NCI-H446 treated with DMSO at 0.1 percent for 48 hours (cell line): ENCODE measurements around the gene SLC35G4.
"Not testable (repeated sequence)": the region's sequence is repeated elsewhere in the genome, so short reads cannot be mapped to it uniquely, and the experiment has no call there.

Experiments used
- DNase-seq: peaks from one replicate; lab custom pipeline; 2025; lab: John Stamatoyannopoulos, UW

The SLC35G4 gene

DNA sequence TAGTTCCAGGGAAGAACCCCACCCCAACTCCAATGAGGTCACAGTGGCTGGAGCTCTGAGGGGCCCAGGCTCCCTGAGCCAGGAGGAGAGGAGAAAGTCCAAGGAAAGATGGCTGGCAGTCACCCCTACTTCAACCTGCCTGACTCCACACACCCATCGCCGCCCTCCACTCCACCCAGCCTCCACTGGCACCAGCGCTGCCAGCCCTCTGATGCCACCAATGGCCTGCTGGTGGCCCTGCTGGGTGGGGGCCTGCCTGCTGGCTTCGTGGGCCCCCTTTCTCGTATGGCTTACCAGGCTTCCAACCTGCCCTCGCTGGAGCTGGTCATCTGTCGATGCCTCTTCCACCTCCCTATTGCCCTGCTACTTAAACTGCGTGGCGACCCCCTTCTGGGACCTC lies at the start of gene SLC35G4:
Gene SLC35G4 (plus strand): TSS at position 109 of the 400 bp plus-strand sequence. CDS start 0 bp downstream, at position 109.
- not testable (repeated sequence) for DNase-seq

DNA sequence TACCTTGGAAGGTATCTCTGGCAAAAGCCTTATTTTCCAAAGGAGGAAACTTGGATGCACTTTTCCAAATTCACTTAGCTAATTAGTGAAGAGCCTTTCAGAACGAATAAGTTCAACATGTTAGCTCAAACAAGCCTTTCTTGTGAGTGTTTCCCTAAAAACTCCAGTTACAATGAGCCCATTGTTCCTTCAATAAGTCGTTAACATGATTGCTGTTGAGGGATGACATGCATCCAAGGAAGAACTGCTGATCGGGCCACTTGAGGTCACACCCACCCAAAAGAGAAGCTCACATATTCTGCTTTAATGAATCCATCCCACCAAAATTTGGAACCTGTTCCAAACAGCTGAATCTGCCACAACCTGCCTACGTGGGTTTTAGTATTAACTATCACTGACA lies 48.1 kb upstream of the SLC35G4 start:
- no peak for DNase-seq

DNA sequence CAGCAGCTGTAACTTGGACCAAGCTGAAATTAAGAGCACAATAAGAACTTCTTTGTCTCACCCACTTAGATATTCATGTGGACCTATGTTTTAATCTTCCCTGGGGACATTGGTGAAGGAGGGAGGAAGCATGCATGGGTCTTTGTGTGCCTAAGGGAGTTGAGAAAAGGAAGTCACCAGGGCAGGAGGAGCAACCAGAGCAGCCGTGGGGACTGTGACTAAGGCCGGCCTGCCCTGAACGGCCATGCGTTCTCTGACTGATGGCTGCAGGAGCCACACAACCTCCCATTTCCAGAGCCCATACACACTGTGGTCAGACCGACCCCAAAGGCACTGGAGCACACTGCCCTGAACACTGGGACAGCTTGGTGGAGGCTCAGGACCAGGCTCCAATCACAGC lies 43.7 kb upstream of the SLC35G4 start:
- DNase-seq, result no peak

DNA sequence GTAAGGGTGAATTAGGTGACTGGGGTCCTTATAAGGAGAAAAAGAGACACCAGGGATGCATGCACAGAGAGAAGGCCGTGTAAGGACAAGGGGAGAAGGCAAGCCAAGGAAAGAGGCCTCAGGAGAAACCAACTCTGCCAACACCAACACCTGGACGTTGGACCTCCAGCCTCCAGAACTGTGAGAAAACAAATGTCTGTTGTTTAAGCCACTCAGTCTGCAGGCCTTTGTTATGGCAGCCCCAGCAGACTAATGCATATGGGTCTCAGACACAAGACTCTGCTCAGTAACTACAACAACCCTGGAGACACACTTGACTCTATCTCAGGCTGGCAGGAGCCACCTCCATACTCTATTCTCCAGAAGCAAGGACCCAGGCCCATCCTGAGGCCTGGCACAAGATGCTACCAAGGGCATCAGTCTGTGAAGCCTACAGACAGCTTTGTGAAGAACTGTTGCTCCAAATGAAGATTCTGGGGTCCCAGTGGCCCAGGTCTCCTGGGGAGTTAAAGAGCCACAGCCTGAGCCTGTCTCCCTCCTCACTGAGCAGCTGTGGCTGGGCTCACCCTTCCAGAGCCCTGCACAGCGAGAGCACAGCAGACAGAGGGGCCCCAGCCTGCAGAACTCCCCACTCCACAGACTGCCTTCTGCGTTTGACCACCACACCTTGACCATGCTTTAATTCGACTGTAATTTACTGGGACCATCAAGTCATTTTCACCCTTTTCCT lies 43.0 kb upstream of the SLC35G4 start:
- no peak for DNase-seq

DNA sequence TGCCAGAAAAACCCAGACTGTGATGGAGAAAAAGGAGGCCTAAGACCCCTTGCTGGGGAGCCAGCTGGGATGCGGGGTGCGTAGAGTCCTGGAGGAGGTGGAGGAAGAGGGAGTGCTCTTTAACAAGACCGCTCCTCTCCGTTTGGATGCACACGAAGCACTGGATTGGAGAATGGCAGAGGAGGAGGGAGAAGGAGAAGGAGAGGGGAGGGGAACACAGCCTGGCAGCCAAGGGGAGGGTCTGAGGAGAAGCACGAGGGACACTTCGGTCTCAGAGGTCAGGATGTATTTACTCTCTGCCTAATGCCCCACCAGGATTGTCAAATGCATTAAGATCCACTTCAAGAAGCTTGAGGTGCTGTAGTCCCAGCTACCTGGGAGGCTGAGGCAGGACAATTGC lies 42.0 kb upstream of the SLC35G4 start:
- DNase-seq, result no peak

DNA sequence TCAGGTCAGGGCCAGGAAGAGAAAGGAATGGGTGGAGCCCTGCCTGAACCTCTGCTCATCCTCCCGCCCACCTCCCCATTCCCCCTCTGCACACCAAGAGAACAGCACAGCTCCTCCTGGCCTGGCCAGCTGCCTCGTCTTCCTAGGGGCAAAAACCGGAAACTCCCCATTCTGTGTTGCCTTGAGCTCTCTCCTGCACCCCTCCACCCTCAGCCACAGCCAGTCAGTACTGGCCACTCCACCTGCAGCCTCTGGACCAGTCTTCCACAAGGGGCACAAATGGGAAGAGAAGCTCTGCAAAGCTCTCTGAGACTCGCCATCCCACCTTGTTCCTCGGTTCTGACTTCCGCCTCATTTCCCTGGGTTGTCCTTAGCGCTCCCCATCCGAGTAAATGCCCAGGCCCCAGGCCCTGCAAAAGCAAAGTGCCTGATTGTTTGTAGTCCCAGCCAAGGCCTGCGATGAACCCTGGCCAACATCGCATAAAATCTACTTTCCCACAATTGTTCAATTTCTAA lies 39.3 kb upstream of the SLC35G4 start:
- no peak for DNase-seq

DNA sequence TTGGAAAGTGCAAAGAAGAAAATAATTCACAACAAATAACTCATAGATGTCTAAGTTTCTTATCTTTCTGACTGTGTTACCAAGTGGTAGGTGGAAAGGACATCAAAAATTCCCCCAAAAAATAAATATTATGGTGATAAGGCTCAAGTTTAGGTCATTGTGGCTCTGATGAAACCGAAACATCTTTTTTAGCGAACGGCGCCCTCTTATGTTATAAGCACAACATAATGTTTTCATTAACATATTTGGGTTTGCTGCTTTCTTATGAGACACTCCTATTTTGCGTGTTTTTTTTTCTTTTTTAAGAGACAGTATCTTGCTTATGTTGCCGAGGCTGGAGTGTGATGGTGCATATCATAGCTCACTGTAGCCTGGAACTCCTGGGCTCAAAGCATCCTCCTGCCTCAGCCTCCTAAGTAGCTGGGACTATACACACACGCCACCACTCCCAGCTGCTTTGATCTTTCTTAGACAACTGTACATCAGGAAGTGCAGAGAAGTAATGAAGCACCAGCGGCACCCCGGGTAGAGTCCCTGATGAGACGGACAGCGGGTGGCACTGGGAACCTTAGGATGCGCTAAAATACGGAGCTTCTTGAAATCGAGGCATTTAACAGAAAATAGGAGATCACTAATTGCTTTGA lies 38.5 kb upstream of the SLC35G4 start:
- DNase-seq, result no peak

DNA sequence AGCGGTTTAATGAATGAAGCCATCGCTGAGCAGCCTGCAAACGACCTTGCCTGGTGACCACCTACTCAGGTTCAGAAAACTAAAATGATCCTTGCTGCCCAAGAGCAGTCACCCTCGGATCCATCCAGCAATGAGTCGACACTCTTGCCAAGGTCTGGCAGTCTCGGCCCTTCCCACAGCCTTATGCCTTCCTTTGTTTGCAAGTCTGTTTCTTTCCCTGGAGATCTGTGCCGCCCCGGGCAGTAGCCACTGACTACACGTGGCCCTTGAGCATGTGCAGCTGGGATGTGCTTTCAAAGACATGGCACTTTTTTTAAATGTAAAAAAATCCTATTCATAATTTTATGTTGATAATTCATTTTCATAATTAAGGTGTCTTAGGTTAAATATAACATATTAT lies 37.2 kb upstream of the SLC35G4 start:
- no peak for DNase-seq

DNA sequence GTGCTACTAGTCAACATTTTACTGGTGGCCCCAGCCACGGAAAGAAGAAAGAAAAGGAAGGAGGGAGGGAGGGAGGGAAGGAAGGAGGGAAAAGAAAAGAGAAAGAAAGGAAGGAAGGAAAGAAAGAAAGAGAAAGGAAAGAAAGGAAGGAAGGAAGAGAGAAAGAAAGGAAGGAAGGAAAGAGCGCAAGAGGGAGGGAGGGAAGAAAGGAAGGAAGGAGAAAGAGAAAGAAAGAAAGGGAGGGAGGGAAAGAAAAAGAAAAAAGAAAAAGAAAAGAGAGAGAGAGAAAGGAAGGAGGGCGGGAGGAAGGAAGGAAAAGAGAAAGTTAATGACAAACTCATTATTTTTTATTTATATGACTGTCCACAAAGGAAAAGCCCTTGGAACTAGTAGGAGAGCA lies 34.9 kb upstream of the SLC35G4 start:
- no peak for DNase-seq

DNA sequence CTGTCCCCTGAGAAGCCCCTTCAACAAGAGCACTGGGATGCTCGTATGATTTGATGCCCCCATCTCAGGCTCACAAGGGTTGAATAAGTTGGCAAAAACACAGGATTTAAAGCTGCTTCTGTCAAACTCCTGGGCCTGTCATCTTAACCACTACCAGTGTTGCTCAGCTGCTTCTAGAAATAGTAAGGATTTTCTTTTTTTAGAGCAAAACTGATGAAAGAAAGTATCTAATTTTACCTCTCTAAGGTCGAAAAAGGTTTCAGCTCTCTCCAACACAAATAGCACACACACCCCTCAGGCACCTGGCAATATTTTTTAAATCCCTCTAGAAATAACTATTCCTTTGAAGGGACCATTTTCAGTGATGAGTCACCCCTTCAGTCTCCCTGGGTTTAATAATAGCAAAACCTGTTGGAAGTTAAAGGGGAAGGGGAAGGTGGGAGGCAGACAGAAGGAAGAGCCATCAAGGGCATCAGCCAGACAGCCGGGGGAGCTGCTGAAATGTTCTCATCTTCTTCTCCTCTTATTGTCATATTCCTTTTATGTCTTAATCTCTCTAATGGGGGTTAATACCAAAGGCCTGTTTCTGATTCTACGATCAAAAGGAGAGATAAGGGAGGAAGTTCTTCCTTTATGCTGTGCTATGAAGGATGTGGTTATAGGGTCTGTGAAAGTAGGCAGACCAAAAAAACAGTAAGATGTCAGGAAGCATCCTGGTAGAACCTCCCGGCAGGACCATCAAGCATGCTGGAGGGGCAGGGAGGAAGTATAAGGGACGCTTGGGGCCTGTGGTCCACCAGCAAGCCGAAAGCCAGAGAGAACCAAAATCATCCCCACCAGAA lies 31.9 kb upstream of the SLC35G4 start:
- DNase-seq, result no peak

DNA sequence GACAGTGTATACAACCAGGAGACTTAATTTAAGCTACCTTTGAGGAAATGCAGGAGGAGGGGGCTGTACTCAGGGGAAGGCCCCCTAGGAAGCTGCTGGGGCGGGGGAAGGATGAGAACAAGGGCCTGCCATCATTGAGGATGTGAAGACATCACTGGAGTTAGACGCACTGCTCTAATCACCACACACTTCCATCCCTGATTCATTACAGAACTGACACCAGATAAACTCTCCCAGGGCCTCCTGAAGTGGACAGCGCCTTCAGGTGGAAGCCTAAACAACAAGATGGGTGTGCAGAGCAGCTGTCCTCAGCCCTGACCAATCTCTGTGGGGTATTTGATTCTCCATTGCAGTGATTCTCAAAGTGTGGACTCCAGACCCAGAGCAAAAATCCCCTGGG lies 30.6 kb upstream of the SLC35G4 start:
- no peak for DNase-seq

DNA sequence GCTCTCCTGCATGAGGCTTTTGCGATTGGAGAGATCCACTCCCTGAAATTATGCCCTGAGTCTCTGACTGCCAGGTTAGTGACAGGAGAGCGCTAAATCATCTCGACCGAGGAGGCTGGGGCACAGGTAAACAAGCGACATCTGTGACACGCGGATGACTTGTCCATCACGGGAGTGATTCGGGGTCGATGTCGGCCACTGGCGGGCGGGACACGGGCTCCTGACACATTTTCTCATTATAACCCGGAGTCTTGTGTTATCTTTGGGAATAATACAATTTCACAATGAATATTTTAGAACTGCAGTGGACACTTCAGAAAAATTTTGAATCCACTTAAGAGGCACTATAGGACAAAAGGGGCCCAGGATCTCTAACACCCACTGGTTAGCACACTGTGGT lies 29.5 kb upstream of the SLC35G4 start:
- no peak for DNase-seq

DNA sequence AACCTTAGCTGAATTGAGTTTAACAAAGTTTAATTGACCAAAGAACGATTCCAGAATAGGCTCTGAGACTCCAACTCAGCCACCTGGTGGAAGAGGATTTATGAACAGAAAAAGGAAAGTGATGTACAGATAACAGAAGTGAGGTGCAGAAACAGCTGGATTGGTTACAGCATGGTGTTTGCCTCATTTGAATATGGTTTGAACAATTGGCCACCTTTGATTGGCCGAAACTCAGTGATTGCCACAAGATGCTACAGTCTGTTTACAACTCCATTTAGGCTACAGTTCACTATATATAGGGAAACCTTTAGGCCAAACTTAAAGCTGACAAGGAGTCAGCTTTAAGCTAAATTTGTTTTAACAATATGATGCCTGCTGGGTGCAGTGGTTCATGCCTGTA lies 28.1 kb upstream of the SLC35G4 start:
- DNase-seq, result no peak

DNA sequence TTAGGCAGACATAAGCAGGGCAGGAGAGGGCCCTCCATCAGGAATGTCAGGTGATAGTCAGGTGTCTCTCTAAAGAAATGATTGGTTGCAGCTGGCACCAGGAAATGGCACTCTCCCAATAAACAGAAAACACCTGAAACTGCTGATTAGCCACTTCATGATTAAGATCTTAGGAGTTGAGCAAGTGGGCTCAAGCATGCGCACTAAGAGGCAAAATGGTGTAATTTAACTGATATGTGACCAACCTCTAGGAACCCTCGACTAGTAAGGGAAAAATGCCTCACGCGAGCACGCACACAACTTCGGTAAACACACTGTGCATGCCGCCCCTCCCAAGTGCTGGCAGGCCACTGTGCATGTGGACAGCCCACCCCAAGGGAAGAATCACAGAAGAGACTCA lies 23.8 kb upstream of the SLC35G4 start:
- DNase-seq, result no peak

DNA sequence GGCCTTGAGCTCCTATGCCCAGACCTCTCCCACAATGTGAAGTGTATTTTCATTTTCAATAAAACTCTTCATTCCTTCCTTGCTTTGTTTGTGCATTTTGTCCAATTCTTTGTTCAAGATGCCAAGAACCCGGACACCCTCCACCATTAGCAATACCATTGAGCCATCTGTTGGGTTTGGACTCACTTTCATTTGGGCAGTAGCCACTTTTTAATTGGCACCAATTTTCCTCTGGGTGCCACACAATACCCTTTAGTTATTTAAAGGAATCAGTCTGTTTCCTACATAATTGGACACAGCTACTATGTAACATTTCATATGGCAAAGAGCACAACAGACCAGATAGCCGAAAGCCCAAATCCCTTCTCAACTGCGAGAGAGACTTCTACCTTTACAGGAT lies 22.5 kb upstream of the SLC35G4 start:
- DNase-seq, result no peak

DNA sequence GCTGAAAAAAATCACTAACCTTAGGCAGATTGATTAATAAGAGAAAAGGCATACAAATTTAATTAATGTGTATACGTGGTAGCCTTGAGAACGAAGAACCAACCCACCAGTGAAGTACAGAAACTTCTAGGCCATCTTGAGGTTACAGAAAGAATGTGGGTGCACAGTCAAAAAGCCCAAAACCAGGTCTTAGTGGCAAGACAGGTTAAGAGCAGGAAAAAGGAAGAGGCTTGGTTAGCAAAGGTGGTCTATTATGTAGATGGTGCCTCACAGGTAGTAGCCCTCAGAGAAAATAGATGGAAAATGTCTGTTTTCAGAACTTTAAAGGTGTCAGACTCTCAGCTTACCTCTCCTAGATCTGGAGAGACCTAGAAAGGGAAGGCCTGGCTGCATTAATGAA lies 22.0 kb upstream of the SLC35G4 start:
- DNase-seq, result no peak

DNA sequence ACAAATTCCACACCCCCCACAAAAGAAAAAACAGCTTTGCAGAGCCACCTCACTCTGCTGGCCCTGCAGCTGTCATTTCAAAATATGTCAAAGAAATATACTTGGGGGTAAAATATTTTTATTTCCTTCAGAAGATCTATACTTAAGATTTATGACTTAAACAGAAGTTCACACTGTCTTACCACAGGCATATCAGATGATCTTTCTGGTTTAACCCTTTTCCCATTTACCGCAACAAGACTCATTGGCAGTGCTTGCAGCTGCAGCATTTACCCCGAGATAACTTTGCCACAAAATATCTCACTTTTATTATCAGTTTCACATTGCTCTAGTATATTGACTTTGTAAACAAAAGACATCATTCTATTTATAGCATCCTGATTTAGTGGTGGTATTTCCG lies 21.6 kb upstream of the SLC35G4 start:
- DNase-seq, result no peak

DNA sequence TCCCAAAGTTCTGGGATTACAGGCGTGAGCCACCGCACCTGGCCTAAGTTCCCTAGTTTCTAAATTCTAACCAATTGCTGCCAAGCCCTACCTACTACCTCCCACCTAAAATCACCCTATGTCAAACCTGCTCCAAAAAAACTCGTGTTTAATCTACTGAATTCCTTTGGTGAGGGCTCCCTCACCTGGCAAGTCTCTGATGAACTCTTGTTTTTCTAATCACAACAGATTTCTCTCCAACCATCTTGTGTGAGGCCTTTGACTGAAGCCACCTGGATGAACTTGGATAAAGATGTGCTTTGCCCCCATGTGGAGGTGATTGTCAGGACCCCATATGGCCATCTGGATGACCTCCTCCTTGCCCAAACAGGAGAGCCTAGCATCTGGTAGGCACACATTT lies 17.4 kb upstream of the SLC35G4 start:
- no peak for DNase-seq

DNA sequence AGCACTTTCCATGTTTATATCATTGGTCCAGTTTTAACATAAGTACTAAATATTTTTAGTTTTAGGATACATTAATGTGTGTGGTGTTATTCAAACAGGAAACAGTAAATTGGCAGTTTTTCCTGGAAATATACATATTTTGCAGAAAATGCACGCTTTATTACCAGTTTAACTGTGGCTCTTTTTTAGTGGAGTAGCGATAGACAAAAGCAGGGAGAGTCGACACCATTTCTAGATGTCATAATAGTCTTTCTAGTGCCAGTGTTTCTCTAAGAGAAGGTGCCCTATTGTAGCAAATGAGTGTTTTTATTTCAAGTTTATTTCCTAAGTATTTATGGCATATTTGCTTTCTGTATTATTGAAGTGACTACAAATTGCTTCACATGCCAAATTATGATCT lies 9.1 kb upstream of the SLC35G4 start:
- no peak for DNase-seq

DNA sequence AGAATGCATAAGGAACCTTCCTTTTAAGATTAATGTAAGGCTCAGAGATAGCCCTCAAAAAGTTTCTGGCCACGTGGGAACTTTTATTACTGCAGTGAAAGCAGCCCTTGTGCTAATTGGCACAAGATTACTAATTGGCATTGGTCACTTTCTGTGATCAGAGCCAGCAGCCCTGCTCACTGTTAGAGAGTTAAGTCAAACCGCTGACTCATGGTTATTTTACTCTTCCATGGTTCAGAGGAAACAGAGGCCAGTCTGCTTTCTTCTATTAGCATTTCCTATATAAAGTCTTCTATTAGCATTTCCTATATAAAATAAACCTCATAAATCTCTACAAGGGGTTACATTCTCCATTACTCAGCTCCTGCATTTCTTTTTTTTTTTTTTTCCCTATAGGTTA lies 1.5 kb upstream of the SLC35G4 start:
- DNase-seq, result no peak

DNA sequence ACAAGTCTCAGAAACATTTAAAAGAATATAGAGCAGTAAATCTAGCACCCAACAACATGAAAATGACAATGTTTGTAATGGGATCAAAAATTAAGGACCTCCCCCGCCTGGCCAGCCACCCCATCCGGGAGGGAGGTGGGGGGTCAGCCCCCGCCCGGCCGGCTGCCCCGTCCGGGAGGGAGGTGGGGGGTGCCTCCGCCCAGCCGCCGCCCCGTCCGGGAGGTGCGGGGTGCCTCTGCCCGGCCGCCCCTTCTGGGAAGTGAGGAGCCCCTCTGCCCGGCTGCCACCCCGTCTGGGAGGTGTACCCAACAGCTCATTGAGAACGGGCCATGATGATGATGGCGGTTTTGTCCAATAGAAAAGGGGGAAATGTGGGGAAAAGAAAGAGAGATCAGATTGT lies 778 bp upstream of the SLC35G4 start:
- not testable (repeated sequence) for DNase-seq

DNA sequence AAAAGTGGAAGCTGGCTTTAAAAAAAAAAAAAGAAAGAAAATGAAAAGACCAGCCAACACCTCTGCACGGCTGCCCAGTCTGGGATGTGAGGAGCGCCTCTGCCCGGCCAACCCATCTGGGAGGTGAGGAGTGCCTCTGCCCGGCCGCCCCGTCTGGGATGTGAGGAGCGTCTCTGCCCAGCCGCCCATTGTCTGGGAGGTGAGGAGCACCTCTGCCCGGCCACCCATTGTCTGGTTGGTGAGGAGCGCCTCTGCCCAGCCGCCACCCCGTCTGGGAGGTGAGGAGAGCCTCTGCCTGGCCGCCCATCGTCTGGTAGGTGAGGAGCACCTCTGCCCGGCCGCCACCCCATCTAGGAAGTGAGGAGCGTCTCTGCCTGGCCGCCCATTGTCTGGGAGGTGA lies 3.7 kb downstream of the SLC35G4 start:
- not testable (repeated sequence) for DNase-seq

DNA sequence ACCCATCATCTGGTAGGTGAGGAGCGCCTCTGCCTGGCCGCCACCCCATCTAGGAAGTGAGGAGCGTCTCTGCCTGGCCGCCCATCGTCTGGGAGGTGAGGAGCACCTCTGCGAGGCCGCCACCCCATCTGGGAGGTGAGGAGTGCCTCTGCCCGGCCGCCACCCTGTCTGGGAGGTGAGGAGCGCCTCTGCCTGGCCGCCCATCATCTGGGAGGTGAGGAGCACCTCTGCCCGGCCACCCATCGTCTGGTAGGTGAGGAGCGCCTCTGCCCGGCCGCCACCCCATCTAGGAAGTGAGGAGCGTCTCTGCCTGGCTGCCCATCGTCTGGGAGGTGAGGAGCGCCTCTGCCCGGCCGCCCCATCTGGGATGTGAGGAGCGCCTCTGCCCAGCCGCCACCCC lies 4.2 kb downstream of the SLC35G4 start:
- not testable (repeated sequence) for DNase-seq
